Left kidney (tissue), 8 donors: Measurements from ENCODE around the gene FAM229A. TPM values are rescaled to one million over a fixed set of nuclear protein-coding genes. Genes with fewer than 3 reads are reported as not detected.
"Not testable (repeated sequence)": the region's sequence is repeated elsewhere in the genome, so short reads cannot be mapped to it uniquely, and the experiment has no call there.

Experiments used
- DNase-seq: peaks from one replicate; pipeline ENCODE4 v3.0.0-alpha.2; 2013
- long read RNA-seq, 8 donors: transcript quantifications; one replicate each; lab custom pipeline, GENCODE V29; 2026
- polyA plus RNA-seq: library from polyadenylated mRNA; unstranded; fragments of 120-200 nt; gene quantifications from one replicate; pipeline ENCODE4 v1.2.1, GENCODE V29; 2013; ENCODE audit not compliant: insufficient read length

The FAM229A gene, protein sequence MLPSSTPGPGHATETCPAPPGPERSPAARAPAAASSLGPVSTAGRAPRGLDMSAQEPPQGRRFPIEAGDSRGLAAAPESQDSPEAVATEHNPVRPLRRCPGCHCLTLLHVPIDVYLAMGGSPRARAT
- 7.8 TPM for polyA plus RNA-seq
- long read RNA-seq, donor 1, transcript FAM229A-202 (2 exons, 2,759 nt) = major isoform, 5 of 7 reads
- long read RNA-seq, donor 1, partial matches to known transcripts = 0 of 7 reads
- long read RNA-seq, donor 1, other reads (novel, unspliced or antisense) = 0 of 7 reads
- long read RNA-seq, donor 2, partial matches to known transcripts = 0 of 8 reads
- long read RNA-seq, donor 2, other reads (novel, unspliced or antisense) = 0 of 8 reads
- long read RNA-seq, donor 3, transcript FAM229A-202 (2 exons, 2,759 nt) = major isoform, 6 of 16 reads
- long read RNA-seq, donor 3, partial matches to known transcripts = 9 of 16 reads
- long read RNA-seq, donor 3, other reads (novel, unspliced or antisense) = 0 of 16 reads
- long read RNA-seq, donor 4 = 0 reads
- long read RNA-seq, donor 5, transcript FAM229A-202 (2 exons, 2,759 nt) = major isoform, 6 of 9 reads
- long read RNA-seq, donor 5, partial matches to known transcripts = 0 of 9 reads
- long read RNA-seq, donor 5, other reads (novel, unspliced or antisense) = 0 of 9 reads
- long read RNA-seq, donor 6, transcript FAM229A-202 (2 exons, 2,759 nt) = major isoform, 5 of 9 reads
- long read RNA-seq, donor 6, partial matches to known transcripts = 0 of 9 reads
- long read RNA-seq, donor 6, other reads (novel, unspliced or antisense) = 0 of 9 reads
- long read RNA-seq, donor 7, partial matches to known transcripts = 0 of 4 reads
- long read RNA-seq, donor 7, other reads (novel, unspliced or antisense) = 0 of 4 reads
- long read RNA-seq, donor 8, partial matches to known transcripts = 0 of 1 reads
- long read RNA-seq, donor 8, other reads (novel, unspliced or antisense) = 0 of 1 reads

DNA sequence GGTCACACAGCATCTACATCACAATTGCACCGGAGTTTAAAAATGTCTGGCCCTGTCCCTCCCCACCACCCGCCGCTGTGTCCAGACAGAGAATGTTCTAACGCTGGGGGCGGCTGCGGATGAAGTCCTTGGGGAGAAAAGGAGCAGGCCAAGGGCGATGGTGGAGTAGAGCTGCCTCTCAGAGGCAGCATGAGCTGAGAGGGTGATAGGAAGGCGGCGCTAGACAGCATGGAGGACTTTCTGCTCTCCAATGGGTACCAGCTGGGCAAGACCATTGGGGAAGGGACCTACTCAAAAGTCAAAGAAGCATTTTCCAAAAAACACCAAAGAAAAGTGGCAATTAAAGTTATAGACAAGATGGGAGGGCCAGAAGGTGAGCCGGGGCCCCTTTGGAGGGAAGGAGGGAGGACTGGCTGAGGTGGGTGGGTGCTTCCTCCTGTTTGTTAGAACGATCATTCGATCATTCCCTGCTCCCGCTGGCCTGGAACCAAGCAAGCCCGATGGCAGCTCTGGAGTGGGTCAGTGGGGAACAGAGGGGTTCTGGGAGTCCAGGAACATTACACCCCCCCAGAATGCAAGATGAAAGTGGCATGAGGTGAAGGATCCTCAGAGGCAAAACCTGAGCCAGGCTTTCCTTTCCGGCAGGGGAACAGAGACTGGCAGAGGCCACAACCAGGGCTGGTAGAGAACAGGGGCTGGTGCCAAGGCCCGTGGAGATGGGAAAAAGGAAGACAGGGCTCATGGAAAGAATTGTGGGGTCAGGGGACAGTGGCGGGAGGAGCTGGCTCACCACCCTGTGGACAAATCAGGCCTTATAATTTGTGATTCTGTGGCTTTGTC is at the start of gene FAM229A, which contains the start of gene TSSK3:
TSS of gene FAM229A (minus strand) at position 12 of the 840 bp plus-strand sequence. CDS start 394 bp downstream, outside the sequence.
TSS of gene TSSK3 (plus strand) at position 66 of the 840 bp plus-strand sequence. CDS start at position 229, 163 bp downstream.
- DNase-seq = no peak

DNA sequence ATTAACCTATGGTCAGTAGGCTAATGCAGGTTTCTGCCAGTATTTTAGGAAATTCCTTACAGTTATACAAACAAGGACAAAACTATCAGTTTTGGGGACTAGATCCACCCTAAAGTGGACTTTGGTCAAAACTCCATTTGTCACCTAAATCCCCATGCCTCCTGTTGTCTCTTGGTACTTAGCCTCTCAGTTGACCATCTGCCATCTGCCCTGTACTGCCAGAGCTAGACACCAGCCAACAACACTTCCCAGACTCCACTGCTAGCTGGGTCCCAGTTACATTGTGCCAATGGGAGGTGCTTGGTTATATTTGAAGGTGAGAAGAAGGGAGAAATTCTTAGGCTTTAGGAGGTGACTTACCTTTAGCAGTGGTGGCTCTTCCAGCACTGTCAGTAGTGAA is 49.0 kb upstream of the FAM229A start:
- DNase-seq = no peak

DNA sequence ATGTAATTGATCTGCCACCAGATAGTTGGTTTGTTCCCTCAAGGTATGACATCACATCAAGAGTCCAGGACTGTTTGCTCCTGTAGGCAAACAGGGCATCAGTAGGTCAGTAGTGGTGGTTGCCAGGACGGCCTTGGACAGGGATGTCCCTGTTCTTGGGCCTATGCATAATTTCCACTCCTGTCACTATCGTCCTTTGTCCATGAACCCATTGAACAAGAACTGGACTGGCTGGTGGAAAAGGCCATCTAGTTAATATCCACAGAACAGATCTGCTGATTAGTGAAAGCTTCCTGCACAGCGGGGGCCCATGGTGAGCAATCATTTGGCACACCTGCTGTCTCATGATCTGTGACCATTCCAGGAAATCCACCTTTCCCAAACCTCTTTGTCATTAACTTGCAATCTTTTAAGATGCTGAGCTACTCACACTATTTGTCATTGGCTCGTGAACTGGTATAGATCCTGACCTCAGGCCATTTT is 44.4 kb upstream of the FAM229A start:
- no peak for DNase-seq

DNA sequence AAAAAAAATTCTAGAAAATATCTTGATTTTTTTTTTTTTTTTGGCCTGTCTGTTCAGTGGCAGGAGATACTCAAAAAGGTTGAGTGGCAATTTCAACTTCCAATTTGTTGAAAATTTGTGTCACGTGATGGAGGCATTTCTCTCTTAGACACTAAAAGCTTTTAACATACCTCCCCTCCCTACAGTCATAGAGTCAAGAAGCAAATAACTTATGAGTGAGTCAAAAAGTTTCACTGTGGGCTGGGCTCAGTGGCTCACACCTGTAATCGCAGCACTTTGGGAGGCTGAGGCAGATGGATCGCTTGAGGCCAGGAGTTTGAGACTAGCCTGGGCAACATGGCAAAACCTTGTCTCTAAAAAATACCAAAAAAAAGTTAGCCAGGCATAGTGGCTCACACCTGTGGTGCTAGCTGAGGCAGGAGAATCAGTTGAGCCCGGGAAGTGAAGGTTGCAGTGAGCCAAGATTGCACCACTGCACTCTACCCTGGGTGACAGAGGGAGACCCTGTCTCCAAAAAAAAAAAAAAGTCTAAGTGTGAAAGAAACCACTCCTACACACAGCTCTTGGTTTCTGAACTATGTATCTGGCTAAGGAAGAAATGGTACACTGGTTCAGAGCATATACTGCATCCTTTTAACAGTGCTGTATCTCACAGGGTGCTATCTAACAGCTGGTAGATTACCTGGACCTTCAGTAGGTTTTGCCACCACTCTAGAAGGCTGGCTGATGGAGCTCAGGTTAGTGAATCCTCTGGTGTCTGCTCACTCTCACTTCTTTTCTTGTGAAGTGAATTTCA is 43.6 kb upstream of the FAM229A start:
- no peak for DNase-seq

DNA sequence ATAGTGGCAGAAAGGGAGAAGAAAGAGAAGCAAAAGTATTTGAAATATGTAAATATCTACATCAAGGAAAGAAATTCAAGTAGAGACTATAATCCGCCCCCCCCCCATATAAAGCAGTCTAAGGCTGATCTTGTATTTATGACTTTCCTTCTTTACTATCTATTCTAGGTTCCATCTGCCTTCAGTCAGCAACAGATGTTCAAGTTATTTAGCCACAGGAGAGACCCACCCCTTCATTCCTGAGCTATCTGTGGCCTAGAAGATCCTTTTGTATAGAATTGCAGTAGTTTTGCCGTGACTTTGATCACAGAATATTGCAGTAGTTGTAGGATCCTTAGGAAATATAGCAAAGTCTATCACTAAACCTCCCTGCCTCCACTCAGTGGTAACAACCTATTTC is 42.7 kb upstream of the FAM229A start:
- no peak for DNase-seq

DNA sequence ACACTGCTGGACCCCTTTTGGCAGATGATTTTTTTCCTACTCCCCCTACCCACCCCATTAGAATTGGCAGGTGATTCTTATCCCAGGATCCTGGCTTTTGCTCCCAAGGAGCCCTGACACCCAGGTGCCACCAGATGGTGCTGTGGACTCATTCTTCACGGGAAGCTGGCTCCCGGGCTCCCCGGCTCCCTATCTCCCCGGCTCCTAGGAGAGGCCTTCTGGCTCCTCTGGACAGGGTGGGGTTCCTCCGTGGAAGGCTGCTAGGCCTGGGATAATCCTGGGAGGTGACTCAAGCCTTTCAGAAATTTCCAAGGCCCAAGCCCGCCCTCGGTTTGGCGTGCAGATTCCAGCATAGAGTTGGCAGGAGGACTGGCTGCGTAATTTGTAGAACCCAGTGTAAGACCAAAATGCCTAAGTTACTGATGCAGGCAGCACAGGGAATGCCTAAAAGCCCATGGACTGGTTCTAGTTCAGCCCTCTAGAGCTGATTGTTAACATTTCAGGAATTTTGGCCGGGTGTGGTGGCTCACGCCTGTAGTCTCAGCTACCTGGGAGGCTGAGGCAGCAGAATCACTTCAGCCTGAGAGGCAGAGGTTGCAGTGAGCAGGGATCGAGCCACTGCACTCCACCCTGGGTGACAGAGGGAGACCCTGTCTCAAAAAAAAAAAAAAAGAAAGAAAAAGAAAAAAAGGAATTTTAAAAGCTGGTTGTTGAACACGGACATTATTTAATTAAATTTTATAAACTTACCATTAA is 38.8 kb upstream of the FAM229A start:
- DNase-seq = peak; percentile 78

DNA sequence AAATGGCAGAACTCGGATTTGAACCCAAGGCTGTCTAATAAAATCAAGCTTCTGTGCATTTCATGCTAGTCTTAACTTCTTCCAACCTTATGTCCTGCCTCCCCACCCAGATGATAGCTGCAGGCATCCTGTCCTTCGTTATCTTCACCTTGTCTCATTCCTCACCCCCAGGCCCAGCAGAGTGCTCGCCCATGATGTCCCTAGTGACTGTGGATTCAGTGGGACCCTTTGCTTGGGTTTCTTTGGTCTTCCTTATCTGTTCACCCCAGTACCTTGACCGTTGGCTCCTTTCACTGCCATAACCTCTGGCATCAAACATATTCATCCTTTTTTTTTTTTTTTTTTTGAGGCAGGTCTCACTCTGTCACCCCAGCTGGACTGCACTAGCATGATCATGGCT is 37.6 kb upstream of the FAM229A start:
- no peak for DNase-seq

DNA sequence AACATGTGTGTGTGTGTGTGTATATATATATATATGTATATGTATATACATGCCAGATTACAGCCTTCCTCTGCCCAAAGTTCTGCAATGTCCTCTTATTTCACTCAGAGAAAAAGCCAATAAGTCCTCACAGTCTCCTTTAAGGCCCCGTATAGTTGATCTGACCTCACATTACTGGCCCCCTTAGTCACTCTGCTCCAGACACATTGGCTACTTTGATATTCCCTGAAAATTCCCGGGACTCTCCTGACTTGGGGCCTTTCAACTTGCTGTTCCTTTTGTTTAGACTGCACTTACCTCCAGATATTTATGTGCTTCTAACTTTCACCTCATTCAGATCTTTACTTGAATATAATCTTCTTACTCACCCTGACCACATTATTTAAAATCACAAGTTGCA is 36.1 kb upstream of the FAM229A start:
- no peak for DNase-seq

DNA sequence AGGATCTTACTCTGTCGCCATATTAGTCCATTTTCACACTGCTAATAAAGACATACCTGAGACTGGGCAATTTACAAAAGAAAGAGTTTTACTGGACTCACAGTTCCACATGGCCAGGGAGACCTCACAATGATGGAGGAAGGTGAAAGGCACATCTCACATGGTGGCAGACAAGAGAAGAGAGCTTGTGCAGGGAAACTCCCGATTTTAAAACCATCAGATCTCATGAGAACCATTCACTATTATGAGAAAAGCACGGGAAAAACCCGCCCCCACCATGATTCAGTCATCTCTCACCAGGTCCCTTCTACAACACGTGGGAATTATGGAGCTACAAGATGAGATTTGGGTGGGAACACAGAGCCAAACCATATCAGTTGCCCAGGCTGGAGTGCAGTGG is 34.2 kb upstream of the FAM229A start:
- not testable (repeated sequence) for DNase-seq

DNA sequence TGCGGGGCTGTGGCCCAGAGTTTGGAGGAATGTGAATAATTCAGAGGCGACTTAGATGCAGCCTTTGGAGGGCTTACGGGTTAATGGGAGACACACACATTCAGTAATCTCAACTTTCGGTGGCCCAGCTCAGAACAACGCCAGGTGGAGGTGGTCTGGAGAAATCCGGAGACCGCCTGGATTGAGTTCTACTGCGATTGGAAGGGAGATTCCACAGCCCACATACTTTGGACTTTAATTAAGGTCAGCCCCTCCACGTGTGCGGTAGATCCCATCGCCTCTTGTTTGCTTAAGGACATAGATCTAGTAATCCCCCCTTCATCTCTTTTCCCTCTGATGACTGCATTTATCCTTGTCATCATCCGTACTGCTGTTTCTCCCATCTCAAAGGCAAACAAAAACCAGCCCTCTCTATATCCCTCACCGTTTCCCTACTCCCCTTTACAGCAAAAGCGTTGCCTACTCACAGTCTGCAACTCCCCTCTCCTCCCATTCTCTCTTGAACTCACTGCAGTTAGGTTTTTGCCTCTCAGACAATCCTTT is 32.7 kb upstream of the FAM229A start:
- DNase-seq = no peak

DNA sequence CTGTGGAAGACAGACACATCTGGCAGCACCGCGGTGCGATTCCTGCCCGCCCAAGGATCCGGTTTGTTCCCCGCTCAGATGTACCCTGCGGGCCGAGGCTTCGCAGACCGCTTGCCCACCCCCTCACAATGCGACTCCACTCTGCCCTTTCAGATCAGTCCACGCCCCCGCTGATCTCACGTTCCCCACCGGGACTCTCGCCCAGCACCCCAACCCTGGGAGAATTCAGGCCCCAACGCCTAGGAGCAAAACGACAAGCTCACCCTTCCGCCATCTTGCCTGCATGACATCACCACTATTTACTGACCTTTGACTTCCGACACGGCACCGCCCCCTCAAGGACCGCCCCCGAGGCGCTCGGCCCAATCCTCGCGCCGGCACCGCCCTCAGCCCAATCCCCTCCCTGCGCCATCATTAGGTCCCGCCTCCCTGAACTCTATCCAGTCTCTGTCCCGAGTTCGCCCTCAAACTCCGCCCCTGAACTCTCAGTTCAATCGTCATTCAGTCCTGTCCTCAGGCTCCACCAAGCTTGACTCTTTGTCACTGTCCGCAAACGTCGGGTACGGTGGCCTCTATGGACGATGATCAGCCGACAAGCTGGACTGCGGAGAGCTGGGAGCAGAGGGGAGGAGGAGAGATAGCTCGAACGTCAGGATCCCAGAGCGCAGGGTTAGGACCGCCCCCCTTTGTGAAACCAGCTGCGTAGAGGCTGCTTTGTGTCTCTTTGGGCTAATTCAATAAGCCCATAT is 32.0 kb upstream of the FAM229A start, which contains the start of gene BSDC1:
TSS of gene BSDC1 (minus strand) at position 301 of the 749 bp plus-strand sequence. CDS start at position 274, 27 bp downstream.
- DNase-seq = peak; percentile 100

DNA sequence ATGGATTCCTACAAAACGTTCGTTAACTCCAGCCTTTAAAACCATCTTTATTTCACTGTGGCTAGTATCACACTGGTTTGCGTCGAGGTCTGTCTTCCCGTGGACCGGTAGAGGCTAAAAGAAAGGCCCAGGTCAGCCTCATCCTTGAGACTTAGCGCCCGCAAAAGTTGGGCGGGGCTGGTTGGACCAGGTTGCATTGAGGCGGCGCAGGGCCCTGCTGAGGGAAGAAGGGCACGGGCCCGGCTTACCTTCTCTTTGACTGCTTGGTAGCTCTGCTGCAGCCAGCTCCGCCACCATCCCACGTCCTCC is 31.5 kb upstream of the FAM229A start:
- DNase-seq = peak; percentile 55

DNA sequence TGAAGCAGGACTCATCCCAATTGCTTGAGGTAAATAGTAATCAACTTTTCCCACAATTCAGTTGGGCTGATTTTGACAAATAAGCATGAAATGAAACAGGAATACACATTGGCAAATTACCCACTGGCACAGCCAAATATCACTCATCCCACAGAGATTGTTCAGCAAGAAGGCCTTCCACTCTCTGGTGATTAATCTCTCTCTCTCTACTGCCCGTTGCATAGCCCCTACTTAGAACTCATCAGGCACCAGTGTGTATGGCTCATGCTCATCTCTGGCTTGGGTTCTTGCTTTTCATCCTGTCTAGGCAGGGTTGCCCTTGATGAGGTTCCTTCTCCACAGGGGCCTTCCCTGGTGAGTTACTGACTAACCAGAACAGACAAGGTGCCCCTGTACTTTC is 30.9 kb upstream of the FAM229A start:
- DNase-seq = no peak

DNA sequence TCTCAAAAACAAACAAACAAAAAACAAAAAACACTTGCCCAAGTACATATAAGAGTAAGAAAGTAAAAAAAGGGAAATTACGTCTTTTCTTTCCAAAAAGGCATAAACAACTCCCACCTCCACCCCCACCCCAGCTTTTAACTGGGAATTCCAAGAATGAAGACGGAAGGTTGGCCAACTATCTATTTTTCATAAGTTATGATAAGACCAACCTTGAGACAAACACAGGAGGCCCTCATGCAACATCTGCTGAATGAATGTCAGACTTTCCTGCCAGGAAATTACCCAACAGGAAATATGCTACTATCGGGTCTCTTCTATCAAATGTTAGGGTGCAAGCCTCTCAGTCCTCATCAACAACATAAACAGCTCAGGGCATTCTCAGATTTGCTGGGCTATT is 30.0 kb upstream of the FAM229A start:
- no peak for DNase-seq

DNA sequence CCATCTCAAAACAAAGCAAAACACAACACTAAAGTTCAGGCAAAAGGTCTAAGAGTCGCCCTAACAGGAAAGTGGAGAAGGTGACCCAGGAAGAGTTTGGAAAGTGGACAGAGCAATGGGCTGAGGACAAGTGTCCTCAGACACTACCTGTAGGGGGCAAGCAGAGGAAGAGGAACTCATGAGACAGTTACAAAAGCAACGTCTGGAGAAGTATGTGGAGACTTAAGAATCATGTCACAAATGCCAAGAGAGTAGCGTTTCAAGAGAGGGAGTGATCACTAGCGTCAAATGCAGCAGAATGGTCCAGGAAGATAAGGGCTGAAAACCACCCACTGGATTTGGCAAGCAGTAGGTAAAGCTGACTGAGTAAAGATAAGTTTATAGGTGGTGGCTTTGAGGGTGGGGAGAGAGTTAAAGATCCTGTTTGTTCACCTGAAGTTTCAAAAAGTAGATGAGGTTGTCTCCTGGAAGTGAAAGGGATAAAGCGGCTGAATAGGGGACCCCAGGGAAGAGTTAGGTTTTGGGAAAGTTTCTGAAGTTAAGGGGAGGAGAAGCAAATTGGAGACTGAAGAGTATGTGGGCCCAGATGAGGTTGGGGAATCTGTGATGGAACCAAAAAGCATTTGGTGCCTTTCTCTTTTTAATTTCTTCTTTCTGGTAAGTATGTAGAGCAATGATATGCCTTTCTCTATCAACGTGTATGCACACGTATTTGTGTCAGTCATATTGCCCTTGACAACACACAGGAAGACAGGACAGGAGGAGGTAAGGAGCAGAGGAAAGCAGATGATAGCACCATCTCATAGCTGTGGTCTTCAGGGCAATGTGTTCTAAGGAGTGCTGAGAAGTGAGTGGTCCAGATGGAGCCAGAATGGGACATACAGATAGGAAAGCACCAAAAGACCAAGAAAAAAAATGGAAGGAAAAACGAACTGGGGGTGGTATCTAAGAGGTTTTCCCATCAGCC is 28.9 kb upstream of the FAM229A start:
- no peak for DNase-seq

DNA sequence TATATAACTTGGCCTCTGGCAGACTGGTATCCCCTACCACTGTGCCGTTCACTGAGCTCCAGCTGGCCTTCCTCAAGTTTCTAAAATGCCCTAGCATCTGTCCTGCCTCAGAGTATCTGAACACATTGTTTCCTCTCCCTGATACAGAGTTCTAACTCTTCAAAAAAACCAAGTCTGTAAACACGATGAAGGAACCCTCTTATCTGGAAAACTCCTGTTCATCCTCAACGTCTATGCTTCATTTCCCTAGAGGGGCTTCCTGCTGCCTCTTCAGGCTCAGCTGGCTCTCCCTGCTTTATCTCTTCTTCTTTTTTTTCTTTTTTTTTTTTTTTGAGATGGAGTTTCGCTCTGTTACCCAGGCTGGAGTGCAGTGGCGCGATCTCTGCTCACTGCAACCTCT is 26.4 kb upstream of the FAM229A start:
- no peak for DNase-seq

DNA sequence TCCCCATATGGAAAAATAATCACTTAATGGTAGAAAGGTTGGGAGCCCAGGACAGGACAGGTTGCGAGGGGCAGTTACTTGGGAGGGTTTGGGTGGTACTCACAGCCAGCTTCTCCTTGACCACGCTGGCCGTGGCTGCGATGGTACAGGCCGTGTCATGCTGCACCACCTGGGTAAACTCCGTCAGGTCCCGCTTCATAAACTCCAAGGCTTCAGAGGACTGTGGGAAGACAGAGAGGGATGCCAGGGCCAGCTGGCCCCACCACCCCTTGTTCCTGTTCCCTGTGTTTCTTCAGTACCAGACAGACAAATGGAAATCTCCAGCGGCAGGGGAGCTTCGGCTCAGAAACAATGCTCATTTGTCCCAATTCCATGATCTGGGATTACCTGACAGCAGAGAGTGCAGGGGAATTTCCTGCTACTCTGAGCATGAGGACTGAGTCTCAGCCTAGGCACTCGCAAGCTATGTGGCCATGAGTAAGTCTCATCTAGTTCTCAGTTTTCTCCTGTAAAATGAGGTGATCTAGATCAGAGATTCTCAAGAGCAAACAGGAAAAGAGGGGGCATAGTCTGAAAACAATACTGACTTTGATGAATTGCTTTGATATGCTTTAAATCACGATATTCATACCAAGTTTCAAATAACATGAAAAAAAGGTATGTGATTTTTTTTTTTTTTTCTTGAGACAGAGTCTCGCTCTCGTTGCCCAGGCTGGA is 24.5 kb upstream of the FAM229A start:
- DNase-seq = peak; percentile 40
